HEK293 (cell line): ENCODE results near the gene HPSE2.

ENCODE experiments used
- CTCF ChIA-PET: fragments of 350-600 bp; formaldehyde crosslinking; extraction: SDS; loops from one replicate; lab custom pipeline; 2021; ENCODE audit warnings: antibody characterized with exemption; lab: Yijun Ruan, JAX
- POLR2A ChIA-PET: fragments of 300-600 bp; formaldehyde crosslinking; extraction: SDS; loops from one replicate; lab custom pipeline; 2020; ENCODE audit warnings: antibody characterized with exemption, inconsistent platforms; lab: Yijun Ruan, JAX
- H3K27ac ChIP-seq: fragments of 200-500 bp; sonication (Bioruptor generic); 2 replicates; pipeline ENCODE4 v1.5.1; 2014; ENCODE audit warnings: low read depth, low read length, control low read depth, inconsistent platforms; ENCODE audit errors: extremely low read depth
- H3K36me3 ChIP-seq, 2 experiments: fragments of 200-500 bp in 1 of 2; sonication (Bioruptor generic) in 1 of 2; 1 replicate in 1 of 2; 2 replicates in 1 of 2; pipeline ENCODE4 v1.5.1; 2014 to 2017; ENCODE audit warnings: inconsistent platforms in 2 of 2, low read length in 2 of 2; ENCODE audit not compliant: control insufficient read depth in 2 of 2, insufficient read depth in 1 of 2
- H3K4me1 ChIP-seq: fragments of 200-500 bp; sonication (Bioruptor generic); 2 replicates; pipeline ENCODE4 v1.5.1; 2014; ENCODE audit warnings: mild to moderate bottlenecking, low read length, inconsistent platforms; ENCODE audit not compliant: control insufficient read depth, insufficient read depth
- H3K4me3 ChIP-seq: 2 replicates; pipeline ENCODE4 v1.5.1; 2011; ENCODE audit warnings: low read depth, mild to moderate bottlenecking, control low read depth, low read length, moderate library complexity
- H3K9me3 ChIP-seq: fragments of 200-500 bp; sonication (Bioruptor generic); 2 replicates; pipeline ENCODE4 v1.5.1; 2014; ENCODE audit warnings: low read depth, low read length, inconsistent platforms; ENCODE audit not compliant: control insufficient read depth, insufficient read depth
- KLF10 ChIP-seq: fragments of 450-650 bp; IDR thresholded peaks from 2 replicates; pipeline ENCODE4 v1.5.1; 2018; ENCODE audit warnings: missing biosample characterization, mild to moderate bottlenecking, missing genetic modification characterization
- KLF8 ChIP-seq: fragments of 450-650 bp; formaldehyde crosslinking; IDR thresholded peaks from 2 replicates; pipeline ENCODE4 v1.5.1; 2016; ENCODE audit warnings: missing biosample characterization, missing genetic modification characterization
- KLF9 ChIP-seq: fragments of 450-650 bp; formaldehyde crosslinking; IDR thresholded peaks from 2 replicates; pipeline ENCODE4 v1.5.1; 2016; ENCODE audit warnings: missing biosample characterization, missing genetic modification characterization, low read depth
- MZF1 ChIP-seq: fragments of 450-650 bp; formaldehyde crosslinking; IDR thresholded peaks from 2 replicates; pipeline ENCODE4 v1.5.1; 2017; ENCODE audit warnings: missing biosample characterization, missing genetic modification characterization, borderline replicate concordance
- RBAK ChIP-seq: fragments of 450-650 bp; formaldehyde crosslinking; IDR thresholded peaks from 2 replicates; pipeline ENCODE4 v1.5.1; 2016; ENCODE audit warnings: missing biosample characterization, missing genetic modification characterization
- ZFP3 ChIP-seq: fragments of 450-650 bp; formaldehyde crosslinking; IDR thresholded peaks from 2 replicates; pipeline ENCODE4 v1.5.1; 2016; ENCODE audit warnings: low read depth, missing biosample characterization, missing genetic modification characterization
- ZNF10 ChIP-seq: fragments of 450-650 bp; formaldehyde crosslinking; IDR thresholded peaks from 2 replicates; pipeline ENCODE4 v1.5.1; 2017; ENCODE audit warnings: missing biosample characterization, missing genetic modification characterization
- ZNF114 ChIP-seq: fragments of 450-650 bp; formaldehyde crosslinking; IDR thresholded peaks from 2 replicates; pipeline ENCODE4 v1.5.0; 2017; ENCODE audit warnings: missing biosample characterization, missing genetic modification characterization
- ZNF24 ChIP-seq: fragments of 450-650 bp; formaldehyde crosslinking; IDR thresholded peaks from 2 replicates; pipeline ENCODE4 v1.5.1; 2016; ENCODE audit warnings: missing biosample characterization, missing genetic modification characterization
- ZNF292 ChIP-seq: fragments of 450-650 bp; formaldehyde crosslinking; IDR thresholded peaks from 2 replicates; pipeline ENCODE4 v1.5.1; 2016; ENCODE audit warnings: low read depth, missing biosample characterization, missing genetic modification characterization, borderline replicate concordance
- ZNF350 ChIP-seq: fragments of 450-650 bp; formaldehyde crosslinking; IDR thresholded peaks from 2 replicates; pipeline ENCODE4 v1.5.0; 2017; ENCODE audit warnings: missing biosample characterization, mild to moderate bottlenecking, missing genetic modification characterization
- ZNF473 ChIP-seq: fragments of 450-650 bp; formaldehyde crosslinking; IDR thresholded peaks from 2 replicates; pipeline ENCODE4 v1.5.1; 2017; ENCODE audit warnings: missing biosample characterization, missing genetic modification characterization
- ZNF529 ChIP-seq: fragments of 450-650 bp; formaldehyde crosslinking; IDR thresholded peaks from 2 replicates; pipeline ENCODE4 v1.5.1; 2017; ENCODE audit warnings: missing genetic modification characterization, missing biosample characterization; ENCODE audit not compliant: insufficient replicate concordance
- ZNF555 ChIP-seq: fragments of 450-650 bp; formaldehyde crosslinking; conservative IDR thresholded peaks from 2 replicates; pipeline ENCODE4 v1.5.1; 2017; ENCODE audit warnings: missing biosample characterization, mild to moderate bottlenecking, missing genetic modification characterization, inconsistent platforms
- ZNF560 ChIP-seq: fragments of 450-650 bp; formaldehyde crosslinking; IDR thresholded peaks from 2 replicates; pipeline ENCODE4 v1.5.1; 2017; ENCODE audit warnings: missing biosample characterization, missing genetic modification characterization, borderline replicate concordance
- ZNF571 ChIP-seq: fragments of 450-650 bp; formaldehyde crosslinking; IDR thresholded peaks from 2 replicates; pipeline ENCODE4 v1.5.0; 2017; ENCODE audit warnings: missing biosample characterization, missing genetic modification characterization
- ZNF610 ChIP-seq: fragments of 450-650 bp; formaldehyde crosslinking; IDR thresholded peaks from 2 replicates; pipeline ENCODE4 v1.5.1; 2016; ENCODE audit warnings: missing biosample characterization, missing genetic modification characterization, borderline replicate concordance
- ZNF621 ChIP-seq: fragments of 450-650 bp; formaldehyde crosslinking; IDR thresholded peaks from 2 replicates; pipeline ENCODE4 v1.5.1; 2017; ENCODE audit warnings: missing biosample characterization, missing genetic modification characterization
- ZNF623 ChIP-seq: fragments of 450-650 bp; formaldehyde crosslinking; IDR thresholded peaks from 2 replicates; pipeline ENCODE4 v1.5.1; 2016; ENCODE audit warnings: missing biosample characterization, missing genetic modification characterization
- ZNF626 ChIP-seq: fragments of 450-650 bp; sonication (Bioruptor Pico); formaldehyde crosslinking; IDR thresholded peaks from 2 replicates; pipeline ENCODE4 v1.5.1; 2018; ENCODE audit warnings: missing biosample characterization, missing genetic modification characterization, inconsistent platforms
- ZNF654 ChIP-seq: fragments of 450-650 bp; formaldehyde crosslinking; IDR thresholded peaks from 2 replicates; pipeline ENCODE4 v1.5.1; 2016; ENCODE audit warnings: low read depth, missing biosample characterization, missing genetic modification characterization
- ZNF677 ChIP-seq: fragments of 450-650 bp; IDR thresholded peaks from 2 replicates; pipeline ENCODE4 v1.5.0; 2018; ENCODE audit warnings: missing biosample characterization, mild to moderate bottlenecking, missing genetic modification characterization, moderate library complexity
- ZNF701 ChIP-seq: fragments of 450-650 bp; formaldehyde crosslinking; IDR thresholded peaks from 2 replicates; pipeline ENCODE4 v1.5.1; 2016; ENCODE audit warnings: missing biosample characterization, missing genetic modification characterization
- ZNF837 ChIP-seq: fragments of 450-650 bp; formaldehyde crosslinking; IDR thresholded peaks from 2 replicates; pipeline ENCODE4 v1.5.1; 2016; ENCODE audit warnings: missing biosample characterization, missing genetic modification characterization
- TF ChIP-seq, protein P1 (sequence below): fragments of 450-650 bp; formaldehyde crosslinking; IDR thresholded peaks from 2 replicates; pipeline ENCODE4 v1.5.1; 2017; ENCODE audit warnings: missing biosample characterization, missing genetic modification characterization

Gene HPSE2

DNA sequence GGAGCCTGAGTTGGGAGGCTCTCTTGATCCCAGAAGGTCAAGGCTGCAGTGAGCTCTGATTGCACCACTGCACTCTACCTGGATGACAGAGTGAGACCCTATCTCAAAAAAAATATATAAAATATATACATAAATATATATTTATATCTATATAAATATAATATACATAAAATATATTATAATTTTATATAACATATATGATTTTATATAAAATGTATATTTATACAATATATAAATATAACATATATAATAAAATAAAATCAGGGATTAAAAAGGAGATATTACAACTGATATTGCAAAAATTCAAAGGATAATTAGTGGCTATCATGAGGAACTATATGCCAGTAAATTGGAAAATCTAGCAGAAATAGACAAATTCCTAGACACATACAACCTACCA, 435.4 kb downstream of the HPSE2 start:
- no peak overlapping the region for H3K27ac ChIP-seq
- TF ChIP-seq ZNF610 (tag by site-specific recombination) (no peak), MZF1 (tag by site-specific recombination) (no peak), ZNF677 (tag by site-specific recombination) (no peak), KLF10 (no peak), ZNF626 (tag by site-specific recombination) (no peak), ZNF560 (tag by site-specific recombination) (no peak)
- TF ChIP-seq, all 188 proteins: peak for 0
- Histone ChIP-seq H3K4me1 (no peaks in the 10 kb centered on the region), H3K36me3 (no peaks in the 10 kb centered on the region), H3K9me3 (no peaks in the 10 kb centered on the region), H3K4me3 (no peak overlapping the region)
- ChIA-PET CTCF (interaction anchor here (1.2 kb wide), 1 partner anchor 372 kb away, joined by 3 read pairs; no protein-coding TSS in a partner anchor), POLR2A (no interaction called here)

DNA sequence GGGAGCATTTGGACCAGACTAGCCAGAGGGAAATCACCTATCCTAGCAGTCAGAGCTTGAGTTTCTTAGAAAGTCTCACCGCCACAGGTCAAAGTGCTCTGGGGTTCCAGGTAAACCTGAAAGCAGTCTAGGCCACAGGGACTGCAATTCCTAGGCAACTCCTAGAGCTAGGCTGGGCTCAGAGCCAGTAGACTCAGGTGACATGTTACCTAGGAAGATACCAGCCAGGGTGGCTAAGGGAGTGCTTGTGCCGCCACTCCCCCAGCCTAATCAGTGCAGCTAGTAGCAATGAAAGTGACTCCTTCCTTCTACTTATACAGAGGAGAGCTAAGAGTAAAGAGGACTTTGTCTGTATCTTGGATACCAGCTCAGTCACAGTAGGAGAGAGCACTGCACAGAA, 440.2 kb downstream of the HPSE2 start:
- Histone ChIP-seq H3K36me3 (no peaks in the 10 kb centered on the region), H3K4me1 (no peaks in the 10 kb centered on the region), H3K9me3 (no peaks in the 10 kb centered on the region)
- POLR2A ChIA-PET: no interaction called here
- TF ChIP-seq ZNF10 (tag by site-specific recombination): no peak
- no peak for TF ChIP-seq ZNF621
- no peak for TF ChIP-seq ZNF555 (tag by site-specific recombination)
- no peak for TF ChIP-seq ZNF529 (tag by site-specific recombination)
- no peak for TF ChIP-seq ZNF571 (tag by site-specific recombination)
- TF ChIP-seq ZNF473 (tag by site-specific recombination): no peak
- TF ChIP-seq KLF9: no peak
- TF ChIP-seq ZNF292 (tag by site-specific recombination): no peak
- no peak for TF ChIP-seq ZNF701
- no peak for TF ChIP-seq RBAK (tag by site-specific recombination)
- no peak for TF ChIP-seq ZNF837 (tag by site-specific recombination)
- no peak for TF ChIP-seq ZFP3 (tag by site-specific recombination)
- TF ChIP-seq ZNF24 (tag by site-specific recombination): no peak
- no peak for TF ChIP-seq KLF10
- TF ChIP-seq, protein P1, sequence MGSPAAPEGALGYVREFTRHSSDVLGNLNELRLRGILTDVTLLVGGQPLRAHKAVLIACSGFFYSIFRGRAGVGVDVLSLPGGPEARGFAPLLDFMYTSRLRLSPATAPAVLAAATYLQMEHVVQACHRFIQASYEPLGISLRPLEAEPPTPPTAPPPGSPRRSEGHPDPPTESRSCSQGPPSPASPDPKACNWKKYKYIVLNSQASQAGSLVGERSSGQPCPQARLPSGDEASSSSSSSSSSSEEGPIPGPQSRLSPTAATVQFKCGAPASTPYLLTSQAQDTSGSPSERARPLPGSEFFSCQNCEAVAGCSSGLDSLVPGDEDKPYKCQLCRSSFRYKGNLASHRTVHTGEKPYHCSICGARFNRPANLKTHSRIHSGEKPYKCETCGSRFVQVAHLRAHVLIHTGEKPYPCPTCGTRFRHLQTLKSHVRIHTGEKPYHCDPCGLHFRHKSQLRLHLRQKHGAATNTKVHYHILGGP (tag by site-specific recombination): no peak
- no peak for TF ChIP-seq KLF8 (tag by site-specific recombination)
- TF ChIP-seq ZNF350: no peak
- no peak for TF ChIP-seq ZNF114
- TF ChIP-seq, all 188 proteins: peak for 0
- CTCF ChIA-PET: no interaction called here
- no peak overlapping the region for H3K27ac ChIP-seq
- no peak overlapping the region for H3K4me3 ChIP-seq

DNA sequence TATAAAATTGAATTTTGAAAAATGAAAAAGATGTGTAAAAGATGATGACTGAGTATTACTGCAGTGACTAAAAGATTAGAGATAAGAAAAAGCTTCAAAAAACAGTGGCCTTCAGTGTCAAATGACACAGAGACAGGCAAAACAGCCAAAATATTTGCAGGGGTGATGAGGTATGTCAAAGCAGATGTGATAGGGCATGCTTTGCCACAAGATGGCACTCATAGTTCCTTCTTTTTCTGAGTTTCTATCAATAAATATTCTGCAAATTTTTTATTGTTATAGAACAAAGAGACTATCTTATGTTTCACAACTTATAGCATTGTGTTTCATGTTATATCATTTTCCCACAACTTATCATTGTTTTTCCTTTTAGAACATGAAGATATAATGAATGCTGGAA, 444.8 kb downstream of the HPSE2 start:
- Histone ChIP-seq H3K9me3 (no peaks in the 10 kb centered on the region), H3K36me3 (no peaks in the 10 kb centered on the region), H3K27ac (no peak overlapping the region), H3K4me3 (no peak overlapping the region), H3K4me1 (no peaks in the 10 kb centered on the region)
- TF ChIP-seq ZNF623 (tag by site-specific recombination): no peak
- peak; percentile 40 for TF ChIP-seq ZNF654 (tag by site-specific recombination)
- CTCF ChIA-PET: interaction anchor here (0.7 to 1.3 kb wide), 3 partner anchors 322 to 382 kb away, joined by 3 to 4 read pairs (median 3); no protein-coding TSS in a partner anchor
- POLR2A ChIA-PET: no interaction called here
